Measurements from ENCODE around the gene TSSK2. TPM values are rescaled to one million over a fixed set of nuclear protein-coding genes. Genes with fewer than 3 reads are reported as not detected.

The TSSK2 gene
- total and polyA plus RNA-seq, 2 donors from 2014 or later = not detected

GRCh38 chr22:19139974-19140373 lies 8.9 kb downstream of the TSSK2 start:
- H3K36me3 ChIP-seq (ENCODE audit: control insufficient read depth in 2 of 3, insufficient read depth in 3 of 3, low read length in 3 of 3) = peaks cover 10 to 60% (median 32%) of the 10 kb centered on the region in 3 donors

GRCh38 chr22:19142394-19142793 lies 11.3 kb downstream of the TSSK2 start:
- Histone ChIP-seq H3K9me3 (ENCODE audit: control insufficient read depth in 2 of 3, insufficient read depth in 1 of 3, low read length in 3 of 3) (no peaks in the 10 kb centered on the region), H3K27ac (ENCODE audit: low read depth in 2 of 2, low read length in 2 of 2) (no peak overlapping the region), H3K9ac (ENCODE audit: low read length in 3 of 3) (no peak overlapping the region), H3K27me3 (ENCODE audit: control insufficient read depth, insufficient read depth, low read length) (peaks cover under 1% of the 10 kb centered on the region), H3K36me3 (ENCODE audit: control insufficient read depth in 2 of 3, insufficient read depth in 3 of 3, low read length in 3 of 3) (peaks cover 10 to 49% (median 26%) of the 10 kb centered on the region in 3 donors), H3K4me1 (ENCODE audit: control insufficient read depth in 2 of 3, insufficient read depth in 2 of 3, low read depth in 1 of 3, low read length in 3 of 3) (peaks cover 0 to 8% (median 0%) of the 10 kb centered on the region in 3 donors), H3K4me3 (ENCODE audit: low read length in 3 of 3) (no peak overlapping the region)
- FAIRE-seq (no peak), DNase-seq (no peak)
- TF ChIP-seq CTCF (IDR thresholded peaks at IDR 0.05; ENCODE audit: borderline replicate concordance, extremely low read depth, insufficient read depth) = no peak
- intact Hi-C loops (cut with DNase I) = no loop called here

More at GRCh38 chr22:19139974-19140373, 8.9 kb downstream of the TSSK2 start:
- FAIRE-seq (no peak), DNase-seq (no peak)
- Histone ChIP-seq H3K4me3 (ENCODE audit: low read length in 3 of 3) (no peak overlapping the region), H3K9me3 (ENCODE audit: control insufficient read depth in 2 of 3, insufficient read depth in 1 of 3, low read length in 3 of 3) (no peaks in the 10 kb centered on the region), H3K9ac (ENCODE audit: low read length in 3 of 3) (no peak overlapping the region), H3K27ac (ENCODE audit: low read depth in 2 of 2, low read length in 2 of 2) (no peak overlapping the region), H3K4me1 (ENCODE audit: control insufficient read depth in 2 of 3, insufficient read depth in 2 of 3, low read depth in 1 of 3, low read length in 3 of 3) (peaks cover 0 to 8% (median 0%) of the 10 kb centered on the region in 3 donors), H3K27me3 (ENCODE audit: control insufficient read depth, insufficient read depth, low read length) (no peaks in the 10 kb centered on the region)
- TF ChIP-seq CTCF (IDR thresholded peaks at IDR 0.05; ENCODE audit: borderline replicate concordance, extremely low read depth, insufficient read depth) = no peak
- intact Hi-C loops (cut with DNase I) = no loop called here

GRCh38 chr22:19143212-19143611 lies 12.1 kb downstream of the TSSK2 start:
- peak overlapping the region in 1 of 3 donors; percentile 98 for H3K4me3 ChIP-seq (ENCODE audit: low read length in 3 of 3)

More at GRCh38 chr22:19143212-19143611, 12.1 kb downstream of the TSSK2 start:
- Histone ChIP-seq H3K9ac (ENCODE audit: low read length in 3 of 3) (no peak overlapping the region), H3K36me3 (ENCODE audit: control insufficient read depth in 2 of 3, insufficient read depth in 3 of 3, low read length in 3 of 3) (peaks cover 10 to 41% (median 22%) of the 10 kb centered on the region in 3 donors), H3K27me3 (ENCODE audit: control insufficient read depth, insufficient read depth, low read length) (peaks cover 5% of the 10 kb centered on the region), H3K4me1 (ENCODE audit: control insufficient read depth in 2 of 3, insufficient read depth in 2 of 3, low read depth in 1 of 3, low read length in 3 of 3) (peaks cover 0 to 8% (median 0%) of the 10 kb centered on the region in 3 donors), H3K27ac (ENCODE audit: low read depth in 2 of 2, low read length in 2 of 2) (no peak overlapping the region), H3K9me3 (ENCODE audit: control insufficient read depth in 2 of 3, insufficient read depth in 1 of 3, low read length in 3 of 3) (no peaks in the 10 kb centered on the region)
- no peak for FAIRE-seq
- no peak for TF ChIP-seq CTCF (IDR thresholded peaks at IDR 0.05; ENCODE audit: borderline replicate concordance, extremely low read depth, insufficient read depth)
- intact Hi-C loops (cut with DNase I) = no loop called here
- no peak for DNase-seq

Measured in kidney (tissue), 14 donors.